IgD-negative memory B cell (primary cell): Measurements from ENCODE around the gene DCAF8L1. TPM values are rescaled to one million over a fixed set of nuclear protein-coding genes. Genes with fewer than 3 reads are reported as not detected.
"Not testable (repeated sequence)": the region's sequence is repeated elsewhere in the genome, so short reads cannot be mapped to it uniquely, and the experiment has no call there.

ENCODE experiments used
- H3K27ac Mint-ChIP-seq, 3 donors: one replicate each; pipeline ENCODE4 v1.8.0; 2020 to 2022; ENCODE audit warnings: mild to moderate bottlenecking in 3 of 3, mixed read lengths in 3 of 3, moderate library complexity in 1 of 3
- H3K27me3 Mint-ChIP-seq: one replicate; pipeline ENCODE4 v1.8.0; 2021; ENCODE audit warnings: mixed read lengths
- H3K36me3 Mint-ChIP-seq: one replicate; pipeline ENCODE4 v1.8.0; 2020; ENCODE audit warnings: mild to moderate bottlenecking, mixed read lengths
- H3K4me1 Mint-ChIP-seq, 3 donors: one replicate each; pipeline ENCODE4 v1.8.0; 2020 to 2022; ENCODE audit warnings: mixed read lengths in 3 of 3, mild to moderate bottlenecking in 1 of 3
- H3K4me3 Mint-ChIP-seq, 4 donors: one replicate each; pipeline ENCODE4 v1.8.0; 2020 to 2022; ENCODE audit warnings: mild to moderate bottlenecking in 4 of 4, mixed read lengths in 4 of 4, moderate library complexity in 3 of 4
- H3K9me3 Mint-ChIP-seq, 3 donors: one replicate each; pipeline ENCODE4 v1.8.0; 2020 to 2021; ENCODE audit warnings: mixed read lengths in 3 of 3, mild to moderate bottlenecking in 1 of 3
- polyA plus RNA-seq: library from polyadenylated mRNA; unstranded; fragments of 300-500 nt; fragmentation: Illumina TruSeq; gene quantifications from one replicate; pipeline ENCODE4 v1.2.3, GENCODE V29; 2021

Gene DCAF8L1
- polyA plus RNA-seq: not detected

- no peak within 1 kb of the TSS for H3K4me3 Mint-ChIP-seq
- H3K27ac Mint-ChIP-seq: no peak within 1 kb of the TSS
- H3K36me3 Mint-ChIP-seq: no peaks in the 10 kb centered on the region
- no peaks in the 10 kb centered on the region for H3K27me3 Mint-ChIP-seq
- peaks cover 0 to 3% (median 2%) of the 10 kb centered on the region in 3 donors for H3K9me3 Mint-ChIP-seq
- no peaks in the 10 kb centered on the region for H3K4me1 Mint-ChIP-seq
Measured at GRCh38 chrX:27981349-27981748, at the start of gene DCAF8L1. Gene DCAF8L1 (minus strand): TSS chrX:27981449. CDS start chrX:27981334, 115 bp downstream.

- Mint-ChIP-seq H3K27ac (no peak overlapping the region), H3K36me3 (no peaks in the 10 kb centered on the region), H3K9me3 (peaks cover 3 to 8% (median 3%) of the 10 kb centered on the region in 3 donors), H3K4me3 (no peak overlapping the region), H3K4me1 (no peaks in the 10 kb centered on the region), H3K27me3 (no peaks in the 10 kb centered on the region)
Measured at GRCh38 chrX:28022371-28022770, 41.1 kb upstream of the DCAF8L1 start.

GRCh38 chrX:28016823-28017222 lies 35.6 kb upstream of the DCAF8L1 start:
- Mint-ChIP-seq H3K4me1 (no peaks in the 10 kb centered on the region), H3K27me3 (no peaks in the 10 kb centered on the region), H3K4me3 (no peak overlapping the region), H3K9me3 (peaks cover 3 to 5% (median 4%) of the 10 kb centered on the region in 3 donors), H3K36me3 (no peaks in the 10 kb centered on the region), H3K27ac (no peak overlapping the region)

- Mint-ChIP-seq H3K27ac (no peak overlapping the region), H3K4me3 (no peak overlapping the region), H3K36me3 (no peaks in the 10 kb centered on the region), H3K27me3 (no peaks in the 10 kb centered on the region), H3K9me3 (peaks cover 3 to 12% (median 4%) of the 10 kb centered on the region in 3 donors), H3K4me1 (no peaks in the 10 kb centered on the region)
Measured at GRCh38 chrX:28015993-28016392, 34.7 kb upstream of the DCAF8L1 start.

GRCh38 chrX:28010875-28011274 lies 29.6 kb upstream of the DCAF8L1 start:
- no peak overlapping the region for H3K4me3 Mint-ChIP-seq
- no peak overlapping the region for H3K27ac Mint-ChIP-seq
- H3K36me3 Mint-ChIP-seq: no peaks in the 10 kb centered on the region
- H3K27me3 Mint-ChIP-seq: no peaks in the 10 kb centered on the region
- no peaks in the 10 kb centered on the region for H3K4me1 Mint-ChIP-seq
- H3K9me3 Mint-ChIP-seq: peaks cover 0 to 6% (median 5%) of the 10 kb centered on the region in 3 donors

GRCh38 chrX:27998666-27999065 lies 17.4 kb upstream of the DCAF8L1 start:
- peaks cover 0 to under 1% (median 0%) of the 10 kb centered on the region in 3 donors for H3K9me3 Mint-ChIP-seq
- no peak overlapping the region for H3K4me3 Mint-ChIP-seq
- no peak overlapping the region for H3K27ac Mint-ChIP-seq
- no peaks in the 10 kb centered on the region for H3K27me3 Mint-ChIP-seq
- H3K36me3 Mint-ChIP-seq: no peaks in the 10 kb centered on the region
- H3K4me1 Mint-ChIP-seq: no peaks in the 10 kb centered on the region

GRCh38 chrX:27997622-27998021 lies 16.4 kb upstream of the DCAF8L1 start:
- H3K9me3 Mint-ChIP-seq: peaks cover 0 to 5% (median 0%) of the 10 kb centered on the region in 3 donors
- no peak overlapping the region for H3K4me3 Mint-ChIP-seq
- H3K4me1 Mint-ChIP-seq: no peaks in the 10 kb centered on the region
- H3K27me3 Mint-ChIP-seq: no peaks in the 10 kb centered on the region
- H3K27ac Mint-ChIP-seq: no peak overlapping the region
- H3K36me3 Mint-ChIP-seq: no peaks in the 10 kb centered on the region

- Mint-ChIP-seq H3K27ac (no peak overlapping the region), H3K9me3 (peaks cover 0 to 5% (median 0%) of the 10 kb centered on the region in 3 donors), H3K36me3 (no peaks in the 10 kb centered on the region), H3K4me3 (no peak overlapping the region), H3K4me1 (no peaks in the 10 kb centered on the region), H3K27me3 (no peaks in the 10 kb centered on the region)
Measured at GRCh38 chrX:27996132-27996531, 14.9 kb upstream of the DCAF8L1 start.

GRCh38 chrX:27995611-27996010 lies 14.4 kb upstream of the DCAF8L1 start:
- Mint-ChIP-seq H3K9me3 (peaks cover 0 to 5% (median 0%) of the 10 kb centered on the region in 3 donors), H3K27ac (no peak overlapping the region)

GRCh38 chrX:27987862-27988646 lies 6.8 kb upstream of the DCAF8L1 start:
- no peak overlapping the region for H3K4me3 Mint-ChIP-seq
- no peaks in the 10 kb centered on the region for H3K4me1 Mint-ChIP-seq
- no peak overlapping the region for H3K27ac Mint-ChIP-seq
- no peaks in the 10 kb centered on the region for H3K27me3 Mint-ChIP-seq
- peaks cover 0 to 3% (median 0%) of the 10 kb centered on the region in 3 donors for H3K9me3 Mint-ChIP-seq
- no peaks in the 10 kb centered on the region for H3K36me3 Mint-ChIP-seq

More at GRCh38 chrX:27995611-27996010, 14.4 kb upstream of the DCAF8L1 start:
- no peaks in the 10 kb centered on the region for H3K4me1 Mint-ChIP-seq
- H3K36me3 Mint-ChIP-seq: no peaks in the 10 kb centered on the region
- no peaks in the 10 kb centered on the region for H3K27me3 Mint-ChIP-seq
- H3K4me3 Mint-ChIP-seq: no peak overlapping the region

- H3K27me3 Mint-ChIP-seq, H3K36me3 Mint-ChIP-seq, H3K4me3 Mint-ChIP-seq, H3K9me3 Mint-ChIP-seq, H3K27ac Mint-ChIP-seq, H3K4me1 Mint-ChIP-seq: not testable (repeated sequence)
Measured at GRCh38 chrX:27976934-27977333, 4.3 kb downstream of the DCAF8L1 start.

GRCh38 chrX:27976284-27976683 lies 5.0 kb downstream of the DCAF8L1 start:
- no peaks in the 10 kb centered on the region for H3K4me1 Mint-ChIP-seq
- no peak overlapping the region for H3K4me3 Mint-ChIP-seq
- no peak overlapping the region for H3K27ac Mint-ChIP-seq
- no peaks in the 10 kb centered on the region for H3K36me3 Mint-ChIP-seq
- H3K27me3 Mint-ChIP-seq: no peaks in the 10 kb centered on the region
- peaks cover 0 to 3% (median 2%) of the 10 kb centered on the region in 3 donors for H3K9me3 Mint-ChIP-seq

GRCh38 chrX:27968878-27969277 lies 12.4 kb downstream of the DCAF8L1 start:
- Mint-ChIP-seq H3K9me3 (peaks cover 0 to 12% (median 1%) of the 10 kb centered on the region in 3 donors), H3K36me3 (no peaks in the 10 kb centered on the region)

GRCh38 chrX:27968352-27968751 lies 12.9 kb downstream of the DCAF8L1 start:
- no peaks in the 10 kb centered on the region for H3K36me3 Mint-ChIP-seq
- no peaks in the 10 kb centered on the region for H3K27me3 Mint-ChIP-seq
- no peak overlapping the region for H3K27ac Mint-ChIP-seq
- H3K4me3 Mint-ChIP-seq: no peak overlapping the region
- H3K4me1 Mint-ChIP-seq: no peaks in the 10 kb centered on the region
- H3K9me3 Mint-ChIP-seq: peaks cover 0 to 12% (median 1%) of the 10 kb centered on the region in 3 donors

More at GRCh38 chrX:27968878-27969277, 12.4 kb downstream of the DCAF8L1 start:
- Mint-ChIP-seq H3K27ac (no peak overlapping the region), H3K4me1 (no peaks in the 10 kb centered on the region), H3K4me3 (no peak overlapping the region), H3K27me3 (no peaks in the 10 kb centered on the region)

- H3K27me3 Mint-ChIP-seq: no peaks in the 10 kb centered on the region
Measured at GRCh38 chrX:27966955-27967354, 14.3 kb downstream of the DCAF8L1 start.

GRCh38 chrX:27966492-27966891 lies 14.8 kb downstream of the DCAF8L1 start:
- Mint-ChIP-seq H3K36me3 (no peaks in the 10 kb centered on the region), H3K27me3 (no peaks in the 10 kb centered on the region), H3K4me3 (no peak overlapping the region), H3K9me3 (peaks cover 5 to 16% (median 7%) of the 10 kb centered on the region in 3 donors), H3K4me1 (no peaks in the 10 kb centered on the region), H3K27ac (no peak overlapping the region)

More at GRCh38 chrX:27966955-27967354, 14.3 kb downstream of the DCAF8L1 start:
- Mint-ChIP-seq H3K4me1 (no peaks in the 10 kb centered on the region), H3K4me3 (no peak overlapping the region), H3K27ac (no peak overlapping the region), H3K36me3 (no peaks in the 10 kb centered on the region), H3K9me3 (peaks cover 4 to 16% (median 4%) of the 10 kb centered on the region in 3 donors)
